SU-DHL-6 (cell line): Measurements from ENCODE around the gene CIB2.

Source experiments
- CTCF ChIP-seq: fragments of 200-600 bp; sonication (generic); IDR thresholded peaks from one replicate; pipeline ENCODE4 v1.5.1; 2017; ENCODE audit warnings: antibody characterized with exemption, mild to moderate bottlenecking, low read length, moderate library complexity; ENCODE audit not compliant: insufficient read depth, poor library complexity, severe bottlenecking
- EZH2phosphoT487 ChIP-seq: fragments of 200-600 bp; sonication (generic), shearing (Covaris generic); conservative IDR thresholded peaks from 2 replicates; pipeline ENCODE4 v1.6.1; 2018; ENCODE audit warnings: mild to moderate bottlenecking, antibody characterized with exemption, low read length, moderate library complexity, mixed read lengths

GRCh38 chr15:78146425-78147154 lies 15.3 kb upstream of the CIB2 start:
- TF ChIP-seq CTCF (no peak), EZH2phosphoT487 (no peak)
